Urothelium cell line (cell line): ENCODE measurements around the gene CELF2.
"Not testable (repeated sequence)": the region's sequence is repeated elsewhere in the genome, so short reads cannot be mapped to it uniquely, and the experiment has no call there.

ENCODE experiments used
- DNase-seq: peaks from one replicate; pipeline ENCODE4 v3.0.0; 2011; ENCODE audit warnings: low spot score, mixed read lengths
- FAIRE-seq: peaks from 2 replicates; lab custom pipeline; 2011; peaks lifted over from hg19 to GRCh38; lab: Jason Lieb, UNC

CELF2 gene

GRCh38 chr10:11335167-11335652 is 317.5 kb downstream of the CELF2 start:
- DNase-seq (no peak), FAIRE-seq (no peak)

- DNase-seq, result no peak
- FAIRE-seq, result no peak
Observed at GRCh38 chr10:11335881-11336430, 318.3 kb downstream of the CELF2 start.

- no peak for FAIRE-seq
- no peak for DNase-seq
Observed at GRCh38 chr10:11336722-11337162, 319.1 kb downstream of the CELF2 start.

- FAIRE-seq (no peak), DNase-seq (no peak)
Observed at GRCh38 chr10:11337516-11337915, 319.8 kb downstream of the CELF2 start.

GRCh38 chr10:11338160-11338844 is 320.6 kb downstream of the CELF2 start:
- FAIRE-seq (no peak), DNase-seq (no peak)

GRCh38 chr10:11339013-11339412 is 321.3 kb downstream of the CELF2 start:
- DNase-seq, result no peak
- peak; percentile 5 for FAIRE-seq

- no peak for FAIRE-seq
- DNase-seq, result no peak
Observed at GRCh38 chr10:11339660-11340059, 322.0 kb downstream of the CELF2 start.

GRCh38 chr10:11341283-11341960 is 323.8 kb downstream of the CELF2 start:
- no peak for FAIRE-seq
- no peak for DNase-seq

- FAIRE-seq, result no peak
Observed at GRCh38 chr10:11344081-11344480, 326.4 kb downstream of the CELF2 start.

GRCh38 chr10:11344550-11344949 is 326.9 kb downstream of the CELF2 start:
- FAIRE-seq (no peak), DNase-seq (no peak)

More at GRCh38 chr10:11344081-11344480, 326.4 kb downstream of the CELF2 start:
- no peak for DNase-seq

- no peak for DNase-seq
- FAIRE-seq, result no peak
Observed at GRCh38 chr10:11345224-11346054, 327.8 kb downstream of the CELF2 start.

GRCh38 chr10:11347580-11347979 is 329.9 kb downstream of the CELF2 start:
- FAIRE-seq, DNase-seq: not testable (repeated sequence)

- FAIRE-seq (no peak), DNase-seq (no peak)
Observed at GRCh38 chr10:11351801-11352200, 334.1 kb downstream of the CELF2 start.

- FAIRE-seq (no peak), DNase-seq (no peak)
Observed at GRCh38 chr10:11353006-11353896, 335.6 kb downstream of the CELF2 start.

- FAIRE-seq, result no peak
- no peak for DNase-seq
Observed at GRCh38 chr10:11354823-11355222, 337.2 kb downstream of the CELF2 start.

- DNase-seq, result no peak
- FAIRE-seq, result no peak
Observed at GRCh38 chr10:11355592-11355991, 337.9 kb downstream of the CELF2 start.

GRCh38 chr10:11357439-11357838 is 339.8 kb downstream of the CELF2 start:
- FAIRE-seq, result no peak

GRCh38 chr10:11358011-11358410 is 340.3 kb downstream of the CELF2 start:
- FAIRE-seq, result no peak
- DNase-seq, result no peak

More at GRCh38 chr10:11357439-11357838, 339.8 kb downstream of the CELF2 start:
- no peak for DNase-seq

GRCh38 chr10:11358923-11359575 is 341.4 kb downstream of the CELF2 start:
- FAIRE-seq, result no peak

More at GRCh38 chr10:11358923-11359575, 341.4 kb downstream of the CELF2 start:
- DNase-seq, result no peak
